Activated B cell treated with CpG ODN at 0.5 μM for 24 hours (primary cell): Measurements from ENCODE around the gene BUB1B. TPM values are rescaled to one million over a fixed set of nuclear protein-coding genes. Genes with fewer than 3 reads are reported as not detected.

Experiments used
- ATAC-seq: fragments of 200-7000 bp; cut with Tn5 transposase; one replicate; pipeline ENCODE4 v1.10.0; 2021; ENCODE audit warnings: low read depth, mild to moderate bottlenecking, moderate library complexity
- CTCF ChIA-PET: fragments of 350-600 bp; sonication (Branson Sonifier 250); formaldehyde crosslinking; loops from one replicate; lab custom pipeline; 2021; ENCODE audit warnings: antibody characterized with exemption; lab: Charles Lee
- POLR2A ChIA-PET: fragments of 350-600 bp; sonication (Branson Sonifier 250); formaldehyde crosslinking; loops from one replicate; lab custom pipeline; 2021; ENCODE audit warnings: antibody characterized with exemption; lab: Charles Lee
- DNase-seq: peaks from one replicate; pipeline ENCODE4 v3.0.0; 2022
- H3K27ac Mint-ChIP-seq: one replicate; pipeline ENCODE4 v1.8.0; 2020; ENCODE audit warnings: mixed read lengths
- H3K27me3 Mint-ChIP-seq: one replicate; pipeline ENCODE4 v1.8.0; 2021; ENCODE audit warnings: mixed read lengths
- H3K36me3 Mint-ChIP-seq: one replicate; pipeline ENCODE4 v1.8.0; 2021; ENCODE audit warnings: low read depth, mixed read lengths
- H3K4me1 Mint-ChIP-seq: one replicate; pipeline ENCODE4 v1.8.0; 2021; ENCODE audit warnings: mixed read lengths
- H3K4me3 Mint-ChIP-seq: one replicate; pipeline ENCODE4 v1.8.0; 2020; ENCODE audit warnings: mild to moderate bottlenecking, mixed read lengths
- H3K9me3 Mint-ChIP-seq: one replicate; pipeline ENCODE4 v1.8.0; 2020; ENCODE audit warnings: mixed read lengths
- CTCF ChIP-seq: fragments of 200-600 bp; IDR thresholded peaks from one replicate; pipeline ENCODE4 v1.8.0; 2022; ENCODE audit warnings: antibody characterized with exemption, mild to moderate bottlenecking
- intact Hi-C: fragments of 100-400 bp; cut with micrococcal nuclease; formaldehyde crosslinking; loops from one replicate; pipeline ENCODE4 v1.15.1; 2024
- total RNA-seq: library from RNA; stranded (reverse); gene quantifications from 2 replicates; pipeline ENCODE4 v1.2.3, GENCODE V29; 2022

The BUB1B gene
- total RNA-seq, 1 donor from 2014 or later = 3.9 TPM

DNA sequence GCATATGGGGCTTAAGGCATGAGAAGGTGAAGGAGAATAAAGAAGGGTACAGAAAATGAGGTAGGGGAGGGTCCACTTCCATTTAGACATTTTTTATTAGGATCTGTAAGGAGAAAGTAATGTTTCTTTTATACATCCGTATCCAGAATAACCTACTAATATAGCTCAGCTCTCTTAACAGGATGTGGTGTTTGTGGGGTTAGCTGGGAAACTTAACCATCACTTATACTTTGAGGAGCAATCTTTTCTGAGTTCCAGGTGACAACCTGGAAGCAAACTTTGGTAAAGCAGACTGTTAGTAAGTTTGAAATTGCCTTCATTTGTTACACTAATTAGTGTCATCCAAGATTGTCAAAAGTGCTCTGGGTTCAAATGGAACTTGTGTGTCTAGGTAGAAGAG lies 36.6 kb downstream of the BUB1B start:
- Mint-ChIP-seq H3K9me3 (no peaks in the 10 kb centered on the region), H3K4me3 (no peak overlapping the region), H3K4me1 (peaks cover 6% of the 10 kb centered on the region), H3K27me3 (no peaks in the 10 kb centered on the region), H3K36me3 (no peaks in the 10 kb centered on the region), H3K27ac (no peak overlapping the region)
- POLR2A ChIA-PET = no interaction called here
- CTCF ChIA-PET = interaction anchor here (1.0 kb wide), 1 partner anchor 10 kb away, joined by 5 read pairs; no protein-coding TSS in a partner anchor
- DNase-seq (no peak), ATAC-seq (no peak)
- TF ChIP-seq CTCF = no peak
- intact Hi-C loops = loop anchor here (10.0 kb wide), 1 partner anchor 1733 kb away; no protein-coding TSS in a partner anchor

DNA sequence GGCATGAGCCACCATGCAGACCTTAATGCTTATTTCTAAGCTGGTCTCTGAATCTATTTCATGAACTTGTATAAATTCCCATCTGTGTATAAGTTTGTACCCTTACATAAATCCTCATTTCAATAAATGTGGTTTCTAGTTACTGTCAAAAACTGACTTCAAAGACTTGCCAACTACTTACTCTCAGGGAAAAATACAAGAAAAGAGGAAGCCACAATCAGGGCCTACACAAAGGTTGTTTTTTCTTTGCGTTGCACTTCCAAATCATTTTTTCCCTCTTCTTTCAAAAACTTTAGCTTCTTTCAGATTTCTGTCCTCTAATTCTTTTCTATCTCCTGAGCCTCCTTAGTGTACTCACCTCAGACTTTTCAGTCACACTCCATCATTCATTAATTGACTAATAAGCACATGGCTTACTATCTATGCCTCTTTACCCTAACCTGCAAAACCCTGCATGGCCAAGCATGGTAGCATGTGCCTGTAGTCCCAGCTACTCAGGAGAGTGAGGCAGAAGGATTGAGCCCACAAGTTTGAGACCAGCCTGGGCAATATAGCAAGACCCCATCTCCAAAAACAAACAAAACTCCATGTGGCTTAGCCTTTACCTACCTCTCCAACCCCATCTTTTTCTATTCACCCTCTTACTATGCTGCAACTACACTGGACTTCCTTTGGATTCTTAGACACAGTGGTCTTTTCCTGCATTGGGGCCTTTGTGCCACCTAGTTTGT lies 37.7 kb downstream of the BUB1B start:
- no peak overlapping the region for H3K27ac Mint-ChIP-seq
- no peaks in the 10 kb centered on the region for H3K27me3 Mint-ChIP-seq
- H3K4me1 Mint-ChIP-seq = peaks cover 6% of the 10 kb centered on the region
- TF ChIP-seq CTCF = no peak
- ChIA-PET POLR2A (interaction anchor here (0.6 kb wide), 1 partner anchor 102 kb away, joined by 4 read pairs; no protein-coding TSS in a partner anchor), CTCF (interaction anchor here (1.0 to 1.2 kb wide), 2 partner anchors 9 to 19 kb away, joined by 5 to 7 read pairs; no protein-coding TSS in a partner anchor)
- intact Hi-C loops = loop anchor here (10.0 kb wide), 1 partner anchor 1734 kb away; no protein-coding TSS in a partner anchor
- DNase-seq (no peak), ATAC-seq (no peak)
- no peak overlapping the region for H3K4me3 Mint-ChIP-seq
- H3K36me3 Mint-ChIP-seq = no peaks in the 10 kb centered on the region
- no peaks in the 10 kb centered on the region for H3K9me3 Mint-ChIP-seq

- ChIA-PET POLR2A (interaction anchor here (2.2 kb wide), 1 partner anchor 98 kb away, joined by 20 read pairs; no protein-coding TSS in a partner anchor), CTCF (interaction anchor here (1.4 kb wide), 1 partner anchor 13 kb away, joined by 6 read pairs; no protein-coding TSS in a partner anchor)
- no peak for TF ChIP-seq CTCF
- H3K27me3 Mint-ChIP-seq = no peaks in the 10 kb centered on the region
- H3K27ac Mint-ChIP-seq = no peak overlapping the region
- H3K9me3 Mint-ChIP-seq = no peaks in the 10 kb centered on the region
- intact Hi-C loops = no loop called here
- no peak for ATAC-seq
- no peaks in the 10 kb centered on the region for H3K36me3 Mint-ChIP-seq
- H3K4me1 Mint-ChIP-seq = no peaks in the 10 kb centered on the region
- no peak overlapping the region for H3K4me3 Mint-ChIP-seq
- DNase-seq = no peak
These were observed 43.2 kb downstream of the BUB1B start for GRCh38 chr15:40204100-40204499.

- Mint-ChIP-seq H3K4me1 (no peaks in the 10 kb centered on the region), H3K4me3 (no peak overlapping the region), H3K27me3 (no peaks in the 10 kb centered on the region), H3K9me3 (no peaks in the 10 kb centered on the region), H3K36me3 (no peaks in the 10 kb centered on the region), H3K27ac (no peak overlapping the region)
- ChIA-PET POLR2A (interaction anchor here (0.6 to 2.2 kb wide), 10 partner anchors 21 to 288 kb away, joined by 3 to 16 read pairs (median 4); partner anchors contain the start of genes BMF and PAK6), CTCF (interaction anchor here (0.6 to 6.4 kb wide), 39 partner anchors 11 to 432 kb away, joined by 3 to 228 read pairs (median 6); partner anchors contain the start of genes ANKRD63, CCDC9B, PAK6 and SRP14)
- DNase-seq (no peak), ATAC-seq (peak; percentile 100)
- intact Hi-C loops = loop anchor here (1.0 to 5.0 kb wide), 7 partner anchors 57 to 434 kb away; partner anchors contain the start of gene FSIP1
- peak; percentile 41 for TF ChIP-seq CTCF
These were observed 56.4 kb downstream of the BUB1B start for GRCh38 chr15:40217166-40217824.
